HepG2 (cell line): Measurements from ENCODE around the gene ZBTB45. TPM values are rescaled to one million over a fixed set of nuclear protein-coding genes. Genes with fewer than 3 reads are reported as not detected.
A peak's percentile ranks its signal among the peaks of the same experiment; 100 is the strongest.

Experiments used
- BRCA1 ChIP-seq: sonication (generic); formaldehyde crosslinking; IDR thresholded peaks from 2 replicates; pipeline ENCODE4 v1.4.0; 2020; ENCODE audit warnings: missing genetic modification reagents
- CEBPB ChIP-seq: IDR thresholded peaks from 2 replicates; pipeline ENCODE4 v1.6.1; 2011; ENCODE audit warnings: low read depth, low read length, improper control_type of control experiment, borderline replicate concordance
- PTBP1 ChIP-seq: fragments of 200-400 bp; formaldehyde crosslinking; IDR thresholded peaks from 2 replicates; pipeline ENCODE4 v1.6.1; 2018; ENCODE audit warnings: low read length, low read depth; ENCODE audit not compliant: poor library complexity, severe bottlenecking
- RBAK ChIP-seq: sonication (generic); formaldehyde crosslinking; IDR thresholded peaks from 2 replicates; pipeline ENCODE4 v1.5.1; 2020; ENCODE audit warnings: mild to moderate bottlenecking, missing genetic modification reagents
- RBFOX2 ChIP-seq: fragments of 200-400 bp; formaldehyde crosslinking; IDR thresholded peaks from 2 replicates; pipeline ENCODE4 v1.6.1; 2017; ENCODE audit warnings: low read depth, mild to moderate bottlenecking, low read length
- ZNF121 ChIP-seq: sonication (generic); formaldehyde crosslinking; IDR thresholded peaks from 2 replicates; pipeline ENCODE4 v1.5.0; 2020; ENCODE audit warnings: mild to moderate bottlenecking, missing genetic modification reagents
- ZNF160 ChIP-seq: sonication (generic); formaldehyde crosslinking; IDR thresholded peaks from 2 replicates; pipeline ENCODE4 v1.8.0; 2022; ENCODE audit warnings: mild to moderate bottlenecking, inconsistent platforms, missing genetic modification reagents
- ZNF224 ChIP-seq: sonication (generic); formaldehyde crosslinking; IDR thresholded peaks from 2 replicates; pipeline ENCODE4 v1.5.0; 2020; ENCODE audit warnings: mild to moderate bottlenecking, missing genetic modification reagents
- ZNF775 ChIP-seq: sonication (generic); formaldehyde crosslinking; IDR thresholded peaks from 2 replicates; pipeline ENCODE4 v1.4.0; 2020; ENCODE audit warnings: missing genetic modification reagents, mild to moderate bottlenecking, moderate library complexity, borderline replicate concordance
- ZNF792 ChIP-seq: IDR thresholded peaks from 2 replicates; pipeline ENCODE4 v1.6.1; 2016
- polyA plus RNA-seq, 8 experiments: library from polyadenylated mRNA; depleted of rRNA in 3 of 8; stranded (reverse) in 7 of 8; unstranded in 1 of 8; fragments of >200 nt; fragmentation: Illumina TruSeq in 4 of 8; extraction: Trizol in 4 of 8; gene quantifications; 2 replicates each; pipeline versions ENCODE4 v1.2.1 to v1.2.3, GENCODE V29; 2011 to 2016; ENCODE audit warnings: low read depth in 4 of 8, missing spikeins in 1 of 8, mixed read lengths in 1 of 8; ENCODE audit not compliant: insufficient read depth in 1 of 8
- total RNA-seq, 5 experiments: library from RNA; depleted of rRNA; stranded (reverse); fragments of >200 nt; fragmentation: Illumina TruSeq; extraction: Trizol; gene quantifications; 2 replicates each; pipeline ENCODE4 v1.2.3, GENCODE V29; 2016; ENCODE audit warnings: low read depth in 1 of 5
- TF ChIP-seq, protein P1 (sequence below): sonication (generic); formaldehyde crosslinking; IDR thresholded peaks from 2 replicates; pipeline ENCODE4 v1.5.0; 2020; ENCODE audit warnings: missing genetic modification reagents, mild to moderate bottlenecking, borderline replicate concordance
- TF ChIP-seq, protein P2 (sequence below): sonication (generic); formaldehyde crosslinking; IDR thresholded peaks from 2 replicates; pipeline ENCODE4 v1.8.1; 2023; ENCODE audit warnings: mild to moderate bottlenecking, missing genetic modification reagents
- TF ChIP-seq, protein P3 (sequence below): IDR thresholded peaks from 2 replicates; pipeline ENCODE4 v1.6.1; 2012; ENCODE audit warnings: low read length, improper control_type of control experiment
- TF ChIP-seq, protein P4 (sequence below): sonication (generic); formaldehyde crosslinking; IDR thresholded peaks from 2 replicates; pipeline ENCODE4 v1.4.0; 2020; ENCODE audit warnings: low read depth, mild to moderate bottlenecking, missing genetic modification reagents
- TF ChIP-seq, protein P5 (sequence below): sonication (generic); formaldehyde crosslinking; IDR thresholded peaks from 2 replicates; pipeline ENCODE4 v1.8.1; 2023; ENCODE audit warnings: mild to moderate bottlenecking, missing genetic modification reagents

Gene ZBTB45
- total and polyA plus RNA-seq, 2 of the 13 experiments (the other 11 are each of a cell fraction or from before 2014, with no cell fraction given) = 3.0 to 3.7 TPM

DNA sequence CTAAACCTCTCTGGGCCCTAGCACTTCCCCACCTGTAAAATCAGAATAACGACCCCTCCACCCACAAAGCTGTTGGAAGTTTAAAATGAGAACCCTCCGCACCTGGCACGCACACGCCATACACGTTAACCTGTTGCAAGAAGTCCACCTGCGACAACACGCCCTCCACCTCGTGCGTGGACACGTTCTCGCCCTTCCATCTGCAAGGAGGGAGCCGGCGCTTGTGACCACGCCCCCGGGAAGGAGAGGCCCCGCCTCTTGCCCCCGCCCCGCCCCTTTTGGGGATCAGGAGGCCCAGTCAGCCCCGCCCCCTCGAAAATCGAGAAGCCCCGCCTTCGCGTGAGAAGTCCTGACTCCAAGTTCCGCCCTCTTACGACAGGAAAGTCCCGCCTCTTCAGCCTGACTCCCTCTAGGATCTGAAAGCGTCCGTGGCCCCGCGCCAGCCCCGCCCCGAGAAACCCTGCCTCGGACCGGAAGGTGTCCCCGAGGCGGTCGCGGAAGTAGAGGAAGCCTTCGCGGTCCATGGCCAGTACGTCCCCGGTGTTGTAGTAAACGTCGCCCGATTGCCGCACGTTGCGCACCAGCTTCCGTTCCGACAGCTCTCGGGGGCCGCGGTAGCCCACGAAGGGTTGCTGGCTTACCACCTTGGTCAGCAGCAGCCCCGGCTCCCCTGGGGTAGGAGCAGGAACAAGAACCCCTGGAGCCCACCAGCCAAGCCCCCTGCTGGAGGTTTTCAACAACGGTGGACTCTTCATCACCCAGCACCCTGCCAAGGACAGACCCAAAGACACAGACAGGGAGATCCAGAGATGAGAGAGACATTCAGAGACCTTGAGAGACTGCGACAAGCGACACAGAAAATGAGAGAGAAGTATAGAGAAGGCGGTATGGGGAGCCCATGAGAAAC, 20.3 kb downstream of the ZBTB45 start (continued):
- TF ChIP-seq, protein P1, sequence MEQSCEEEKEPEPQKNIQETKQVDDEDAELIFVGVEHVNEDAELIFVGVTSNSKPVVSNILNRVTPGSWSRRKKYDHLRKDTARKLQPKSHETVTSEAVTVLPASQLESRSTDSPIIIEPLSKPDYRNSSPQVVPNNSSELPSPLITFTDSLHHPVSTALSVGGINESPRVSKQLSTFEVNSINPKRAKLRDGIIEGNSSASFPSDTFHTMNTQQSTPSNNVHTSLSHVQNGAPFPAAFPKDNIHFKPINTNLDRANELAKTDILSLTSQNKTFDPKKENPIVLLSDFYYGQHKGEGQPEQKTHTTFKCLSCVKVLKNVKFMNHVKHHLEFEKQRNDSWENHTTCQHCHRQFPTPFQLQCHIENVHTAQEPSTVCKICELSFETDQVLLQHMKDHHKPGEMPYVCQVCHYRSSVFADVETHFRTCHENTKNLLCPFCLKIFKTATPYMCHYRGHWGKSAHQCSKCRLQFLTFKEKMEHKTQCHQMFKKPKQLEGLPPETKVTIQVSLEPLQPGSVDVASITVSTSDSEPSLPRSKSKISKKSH = peak; percentile 83; the same call in 1 of the 2 replicates
- peak; percentile 74; the same call in 1 of the 2 replicates for TF ChIP-seq BRCA1 (CRISPR knock-in tag)
- no peak for TF ChIP-seq CEBPB
- TF ChIP-seq, protein P2, sequence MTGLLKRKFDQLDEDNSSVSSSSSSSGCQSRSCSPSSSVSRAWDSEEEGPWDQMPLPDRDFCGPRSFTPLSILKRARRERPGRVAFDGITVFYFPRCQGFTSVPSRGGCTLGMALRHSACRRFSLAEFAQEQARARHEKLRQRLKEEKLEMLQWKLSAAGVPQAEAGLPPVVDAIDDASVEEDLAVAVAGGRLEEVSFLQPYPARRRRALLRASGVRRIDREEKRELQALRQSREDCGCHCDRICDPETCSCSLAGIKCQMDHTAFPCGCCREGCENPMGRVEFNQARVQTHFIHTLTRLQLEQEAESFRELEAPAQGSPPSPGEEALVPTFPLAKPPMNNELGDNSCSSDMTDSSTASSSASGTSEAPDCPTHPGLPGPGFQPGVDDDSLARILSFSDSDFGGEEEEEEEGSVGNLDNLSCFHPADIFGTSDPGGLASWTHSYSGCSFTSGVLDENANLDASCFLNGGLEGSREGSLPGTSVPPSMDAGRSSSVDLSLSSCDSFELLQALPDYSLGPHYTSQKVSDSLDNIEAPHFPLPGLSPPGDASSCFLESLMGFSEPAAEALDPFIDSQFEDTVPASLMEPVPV (CRISPR knock-in tag) = 0 out of 2 replicates have a peak, but pooled peaks have one; percentile 44
- no peak for TF ChIP-seq ZNF160 (CRISPR knock-in tag)
- TF ChIP-seq ZNF775 (CRISPR knock-in tag) = no peak
- TF ChIP-seq, protein P3, sequence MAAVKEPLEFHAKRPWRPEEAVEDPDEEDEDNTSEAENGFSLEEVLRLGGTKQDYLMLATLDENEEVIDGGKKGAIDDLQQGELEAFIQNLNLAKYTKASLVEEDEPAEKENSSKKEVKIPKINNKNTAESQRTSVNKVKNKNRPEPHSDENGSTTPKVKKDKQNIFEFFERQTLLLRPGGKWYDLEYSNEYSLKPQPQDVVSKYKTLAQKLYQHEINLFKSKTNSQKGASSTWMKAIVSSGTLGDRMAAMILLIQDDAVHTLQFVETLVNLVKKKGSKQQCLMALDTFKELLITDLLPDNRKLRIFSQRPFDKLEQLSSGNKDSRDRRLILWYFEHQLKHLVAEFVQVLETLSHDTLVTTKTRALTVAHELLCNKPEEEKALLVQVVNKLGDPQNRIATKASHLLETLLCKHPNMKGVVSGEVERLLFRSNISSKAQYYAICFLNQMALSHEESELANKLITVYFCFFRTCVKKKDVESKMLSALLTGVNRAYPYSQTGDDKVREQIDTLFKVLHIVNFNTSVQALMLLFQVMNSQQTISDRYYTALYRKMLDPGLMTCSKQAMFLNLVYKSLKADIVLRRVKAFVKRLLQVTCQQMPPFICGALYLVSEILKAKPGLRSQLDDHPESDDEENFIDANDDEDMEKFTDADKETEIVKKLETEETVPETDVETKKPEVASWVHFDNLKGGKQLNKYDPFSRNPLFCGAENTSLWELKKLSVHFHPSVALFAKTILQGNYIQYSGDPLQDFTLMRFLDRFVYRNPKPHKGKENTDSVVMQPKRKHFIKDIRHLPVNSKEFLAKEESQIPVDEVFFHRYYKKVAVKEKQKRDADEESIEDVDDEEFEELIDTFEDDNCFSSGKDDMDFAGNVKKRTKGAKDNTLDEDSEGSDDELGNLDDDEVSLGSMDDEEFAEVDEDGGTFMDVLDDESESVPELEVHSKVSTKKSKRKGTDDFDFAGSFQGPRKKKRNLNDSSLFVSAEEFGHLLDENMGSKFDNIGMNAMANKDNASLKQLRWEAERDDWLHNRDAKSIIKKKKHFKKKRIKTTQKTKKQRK = no peak
- peak; percentile 85 for TF ChIP-seq RBFOX2
- no peak for TF ChIP-seq RBAK
- no peak for TF ChIP-seq ZNF121 (CRISPR knock-in tag)
- no peak; the same call in 1 of the 2 replicates for TF ChIP-seq ZNF224 (CRISPR knock-in tag)
- TF ChIP-seq PTBP1 = no peak
- TF ChIP-seq, protein P4, sequence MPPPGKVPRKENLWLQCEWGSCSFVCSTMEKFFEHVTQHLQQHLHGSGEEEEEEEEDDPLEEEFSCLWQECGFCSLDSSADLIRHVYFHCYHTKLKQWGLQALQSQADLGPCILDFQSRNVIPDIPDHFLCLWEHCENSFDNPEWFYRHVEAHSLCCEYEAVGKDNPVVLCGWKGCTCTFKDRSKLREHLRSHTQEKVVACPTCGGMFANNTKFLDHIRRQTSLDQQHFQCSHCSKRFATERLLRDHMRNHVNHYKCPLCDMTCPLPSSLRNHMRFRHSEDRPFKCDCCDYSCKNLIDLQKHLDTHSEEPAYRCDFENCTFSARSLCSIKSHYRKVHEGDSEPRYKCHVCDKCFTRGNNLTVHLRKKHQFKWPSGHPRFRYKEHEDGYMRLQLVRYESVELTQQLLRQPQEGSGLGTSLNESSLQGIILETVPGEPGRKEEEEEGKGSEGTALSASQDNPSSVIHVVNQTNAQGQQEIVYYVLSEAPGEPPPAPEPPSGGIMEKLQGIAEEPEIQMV = peak; percentile 88
- peak; percentile 66; the same call in 1 of the 2 replicates for TF ChIP-seq ZNF792 (CRISPR knock-in tag)
- TF ChIP-seq, protein P5, sequence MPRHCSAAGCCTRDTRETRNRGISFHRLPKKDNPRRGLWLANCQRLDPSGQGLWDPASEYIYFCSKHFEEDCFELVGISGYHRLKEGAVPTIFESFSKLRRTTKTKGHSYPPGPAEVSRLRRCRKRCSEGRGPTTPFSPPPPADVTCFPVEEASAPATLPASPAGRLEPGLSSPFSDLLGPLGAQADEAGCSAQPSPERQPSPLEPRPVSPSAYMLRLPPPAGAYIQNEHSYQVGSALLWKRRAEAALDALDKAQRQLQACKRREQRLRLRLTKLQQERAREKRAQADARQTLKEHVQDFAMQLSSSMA (CRISPR knock-in tag) = peak; percentile 83
